ENCODE data around the gene LRMDA.

The LRMDA gene
- 0 reads per million in 2 donors for total RNA-seq

GRCh38 chr10:75431180-75432111 lies at the start of gene LRMDA:
LRMDA (plus strand) TSS chr10:75431624.
- no peak for DNase-seq

DNA sequence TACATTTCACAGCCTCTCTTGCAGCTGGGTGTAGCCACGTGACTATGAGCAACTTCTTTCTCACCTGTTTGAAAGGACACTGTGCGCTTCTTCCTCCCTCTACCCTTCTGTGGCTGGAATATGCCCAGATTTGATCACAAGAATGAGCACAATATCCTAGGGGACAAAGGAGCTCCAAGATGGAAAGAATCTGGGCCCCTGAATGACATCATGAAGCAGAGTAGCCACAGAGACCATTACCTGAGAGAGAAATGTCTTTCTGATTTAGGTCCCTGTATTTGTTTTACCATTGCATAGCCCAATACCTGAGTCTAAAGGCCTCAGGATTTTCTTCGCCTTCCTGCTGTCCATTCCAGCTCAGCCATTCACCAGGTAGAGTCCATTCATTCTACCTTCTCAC lies 45.3 kb upstream of the LRMDA start:
- DNase-seq, result no peak

- no peak for DNase-seq
Measured at GRCh38 chr10:75388082-75388481, 43.3 kb upstream of the LRMDA start.

- no peak for DNase-seq
Measured at GRCh38 chr10:75390178-75390577, 41.2 kb upstream of the LRMDA start.

- no peak for DNase-seq
Measured at GRCh38 chr10:75392271-75392670, 39.2 kb upstream of the LRMDA start.

DNA sequence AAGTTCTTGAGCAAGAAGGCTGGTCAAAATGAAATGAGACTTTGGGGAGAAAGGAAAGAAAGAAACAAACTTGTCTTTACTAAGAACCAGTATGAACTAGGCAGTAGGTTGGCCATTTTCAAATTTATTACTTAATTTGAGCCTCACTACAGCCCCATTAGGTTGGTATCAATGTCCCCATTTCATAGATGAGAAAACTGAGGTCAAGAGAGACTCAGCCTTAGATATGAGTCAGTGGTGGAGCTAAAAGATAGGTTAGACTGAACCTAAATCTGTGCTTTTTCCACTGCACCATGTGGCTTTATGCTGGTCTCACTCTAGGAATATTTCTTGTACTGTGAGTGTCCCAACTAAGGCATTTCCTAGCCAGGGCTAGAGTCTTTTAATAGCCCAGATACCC lies 38.7 kb upstream of the LRMDA start:
- no peak for DNase-seq

GRCh38 chr10:75394221-75394620 lies 37.2 kb upstream of the LRMDA start:
- DNase-seq, result no peak

DNA sequence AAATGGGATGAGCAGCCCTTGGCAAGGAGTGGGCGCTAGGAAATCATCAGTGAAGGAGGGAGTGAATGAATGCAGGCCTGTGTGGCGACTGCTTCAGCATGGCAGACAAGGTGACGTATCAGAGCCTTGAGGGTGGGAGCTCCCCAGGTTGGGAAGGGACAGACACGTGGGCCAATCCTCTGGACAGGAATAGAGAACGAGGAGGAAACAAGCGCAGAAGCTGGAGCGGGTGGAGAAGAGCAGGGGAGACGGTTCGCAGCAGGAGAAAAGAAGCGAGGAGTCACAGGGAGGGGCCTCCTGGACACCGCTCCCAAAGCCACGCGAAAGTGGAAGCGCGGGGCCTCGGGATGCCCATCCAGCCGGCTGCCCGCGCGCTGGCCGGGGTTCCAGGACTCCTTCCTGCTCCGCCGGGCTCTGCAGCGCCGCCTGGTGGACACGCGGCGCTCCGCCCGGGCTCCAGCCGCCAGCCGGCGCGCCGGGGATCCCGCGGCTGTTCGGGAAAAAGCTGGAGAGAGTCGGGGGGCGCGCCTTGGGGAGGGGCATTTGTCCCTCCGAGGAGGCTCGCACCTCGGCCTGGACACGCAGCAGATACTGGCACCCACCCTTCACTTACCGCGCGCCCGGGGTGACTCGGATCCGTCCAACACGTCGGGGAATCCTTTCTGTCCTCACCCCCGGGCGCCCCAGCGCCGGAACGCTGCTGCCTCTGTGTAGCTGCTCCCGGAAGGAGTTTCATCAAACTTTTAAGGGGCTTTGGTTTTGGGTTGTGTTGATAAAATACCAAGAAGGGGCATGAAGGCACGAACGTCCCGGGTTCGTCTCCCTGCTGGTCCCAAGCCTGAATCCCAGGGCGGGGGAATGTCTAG lies 36.1 kb upstream of the LRMDA start:
- DNase-seq, result no peak

DNA sequence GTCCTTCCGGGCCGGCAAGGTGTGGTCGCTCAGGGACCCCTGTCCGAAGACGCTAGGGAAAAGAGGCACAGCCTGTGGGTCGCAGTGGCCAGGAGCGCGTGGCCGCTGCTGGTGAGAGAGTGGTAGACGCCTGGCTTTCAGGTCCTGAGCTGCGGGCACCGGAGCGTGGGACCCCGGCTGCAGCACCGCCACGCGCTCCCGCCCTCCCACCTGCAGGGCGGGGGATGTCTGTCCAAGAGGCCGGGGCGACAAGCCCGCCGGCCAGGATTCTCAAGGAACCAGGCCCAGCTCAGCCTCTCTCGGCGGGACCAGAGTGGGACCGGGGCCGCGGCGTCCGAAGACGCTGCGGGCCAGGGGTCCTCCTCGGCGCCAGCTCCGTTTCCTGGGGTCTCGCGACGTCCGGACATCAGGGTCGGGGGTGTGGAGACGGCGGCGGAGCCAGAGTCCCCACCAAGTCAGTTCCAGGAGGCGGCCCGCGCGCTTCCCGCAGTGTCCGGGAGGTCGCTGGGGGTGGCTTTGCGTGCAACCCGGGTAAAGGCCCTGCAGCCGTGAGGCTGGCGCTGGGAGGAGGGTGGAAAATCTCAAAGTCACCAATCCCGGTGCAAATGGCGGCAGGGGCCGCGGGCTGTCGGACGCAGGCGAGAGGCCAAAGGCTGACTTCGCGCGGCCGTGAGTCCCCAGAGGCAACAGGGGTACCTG lies 35.3 kb upstream of the LRMDA start:
- DNase-seq, result no peak

DNA sequence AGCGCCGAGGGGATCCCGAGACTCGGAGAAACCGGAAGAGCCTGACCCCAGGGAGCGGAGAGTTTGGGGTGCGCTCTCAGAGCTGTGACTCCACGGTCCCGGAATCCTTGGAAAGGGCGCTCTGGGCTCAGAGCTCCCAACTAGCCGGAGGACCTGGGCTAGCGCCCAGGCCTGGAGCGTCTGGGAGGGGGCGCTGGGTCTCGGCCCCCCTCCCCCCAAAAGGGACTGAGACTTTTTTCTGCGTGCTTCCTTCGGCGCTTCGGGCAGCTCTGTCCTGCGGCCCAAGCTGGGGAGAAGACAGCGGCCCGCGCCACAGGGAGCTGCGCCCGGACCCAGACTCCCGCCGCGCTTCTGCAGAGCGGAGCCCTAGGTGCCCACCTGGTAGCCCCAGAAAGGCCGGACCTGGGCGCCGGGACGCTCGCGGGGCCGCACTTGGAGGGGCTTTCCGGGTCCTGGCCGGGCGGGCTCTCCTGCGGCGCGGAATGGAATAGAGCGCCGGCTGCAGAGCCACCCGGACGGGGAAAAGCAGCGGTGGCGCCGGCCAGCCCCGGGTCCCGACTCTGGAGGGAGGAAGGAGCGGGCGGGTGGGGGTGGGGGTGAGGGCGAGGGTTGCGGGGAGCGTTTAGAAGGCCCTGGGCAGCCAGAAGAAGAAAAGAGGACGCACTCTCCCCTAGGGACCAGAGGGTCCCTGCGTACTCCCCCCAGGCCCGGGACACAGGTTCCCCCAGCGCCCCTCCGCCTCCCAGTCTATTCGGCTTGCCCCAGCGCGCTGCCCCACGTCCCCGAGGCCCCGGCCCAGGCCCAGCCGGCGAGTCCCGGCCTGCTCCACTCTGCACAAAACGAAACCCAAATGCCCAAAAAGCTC lies 34.6 kb upstream of the LRMDA start:
- no peak for DNase-seq

DNA sequence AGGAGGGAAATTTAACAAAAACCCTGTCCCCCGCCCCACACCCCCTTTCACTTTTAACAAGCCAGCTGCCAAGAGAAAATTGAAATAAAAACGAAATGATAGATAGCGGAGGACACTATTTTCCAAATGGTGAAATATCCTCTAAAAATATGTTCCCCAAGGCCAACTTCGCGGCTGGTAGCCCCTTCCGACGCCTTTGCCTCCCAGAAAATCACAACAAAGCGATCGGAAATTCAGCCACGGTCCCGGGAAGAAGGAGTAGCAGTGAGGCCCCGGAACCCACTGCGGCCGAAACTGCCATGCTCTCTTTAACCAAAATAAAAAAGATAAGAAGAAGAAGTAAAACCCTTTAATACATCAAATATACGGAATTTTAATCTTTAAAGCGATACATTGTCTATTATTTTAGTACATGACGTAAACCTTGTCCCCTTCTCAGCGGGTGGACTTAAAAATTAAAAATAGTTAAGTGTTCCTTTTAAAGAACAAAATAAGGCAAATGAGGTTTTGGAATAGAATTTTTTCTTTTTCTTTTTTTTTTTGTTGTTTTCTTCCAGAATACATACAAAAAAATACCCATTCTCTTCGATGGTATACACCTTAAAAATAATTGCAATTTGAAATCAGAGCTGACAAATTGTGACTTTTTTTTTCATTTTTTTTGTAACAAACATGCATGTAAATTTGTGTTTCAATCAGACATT lies 33.8 kb upstream of the LRMDA start:
- DNase-seq, result no peak

DNA sequence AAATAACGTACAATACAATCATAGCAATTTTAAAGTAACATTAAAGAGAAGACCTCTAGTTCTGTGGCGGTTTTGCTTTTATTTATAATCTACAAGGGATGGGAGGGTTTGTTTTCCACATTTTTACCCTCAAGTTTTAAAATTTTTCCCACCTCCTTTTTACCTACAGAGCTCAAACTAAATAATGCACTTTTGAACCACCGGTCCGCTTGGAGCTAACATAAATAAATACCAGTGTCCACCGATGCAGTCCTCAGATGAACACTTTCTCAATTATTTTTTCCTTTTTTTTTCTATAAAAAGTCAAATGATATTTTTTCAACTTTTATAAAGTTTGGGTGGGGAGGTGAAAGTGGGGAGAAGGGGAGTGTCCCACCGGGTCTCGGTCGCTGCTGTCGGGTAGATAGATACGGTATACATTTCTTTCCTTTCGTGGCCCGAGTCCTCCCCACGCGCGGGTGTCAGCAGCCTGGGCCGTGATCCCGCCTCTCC lies 33.2 kb upstream of the LRMDA start:
- DNase-seq, result no peak

DNA sequence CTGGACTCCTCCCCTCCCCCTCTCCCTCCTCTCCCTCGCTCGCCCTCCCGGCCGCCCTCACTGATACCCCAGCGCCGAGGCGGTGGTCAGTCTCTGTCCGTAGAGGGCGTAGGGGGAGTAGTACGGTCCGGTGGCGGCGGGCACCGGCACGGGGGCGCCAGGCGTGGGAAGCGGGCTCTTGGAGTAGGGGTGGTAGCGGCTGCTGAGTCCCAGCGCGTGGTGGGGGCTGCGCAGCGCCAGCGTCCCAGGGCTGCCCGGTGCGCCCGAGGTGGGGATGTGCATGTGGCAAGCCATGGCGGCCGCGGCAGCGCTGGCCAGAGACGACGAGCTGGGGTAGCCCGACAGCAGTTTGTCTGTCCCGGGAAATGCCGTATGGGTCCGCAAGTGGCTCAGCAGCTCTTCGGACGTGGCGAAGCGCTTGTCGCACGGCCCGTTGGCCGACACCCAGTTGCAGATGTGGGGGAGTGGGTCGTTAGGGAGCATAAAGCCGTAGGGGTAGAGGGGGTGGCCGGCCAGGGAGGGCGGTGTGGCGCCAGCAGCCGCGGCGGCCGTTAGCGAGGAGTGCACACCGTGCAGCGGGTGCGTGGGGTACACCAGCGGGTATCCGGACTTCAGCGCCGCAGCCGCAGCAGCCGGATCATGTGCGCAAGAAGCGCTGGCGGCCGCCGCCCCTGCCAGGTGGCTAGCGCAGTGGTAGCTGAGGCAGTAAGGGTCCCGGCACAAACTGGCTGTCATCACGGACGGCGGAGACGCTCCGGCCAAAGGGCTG lies 32.5 kb upstream of the LRMDA start:
- DNase-seq, result no peak

DNA sequence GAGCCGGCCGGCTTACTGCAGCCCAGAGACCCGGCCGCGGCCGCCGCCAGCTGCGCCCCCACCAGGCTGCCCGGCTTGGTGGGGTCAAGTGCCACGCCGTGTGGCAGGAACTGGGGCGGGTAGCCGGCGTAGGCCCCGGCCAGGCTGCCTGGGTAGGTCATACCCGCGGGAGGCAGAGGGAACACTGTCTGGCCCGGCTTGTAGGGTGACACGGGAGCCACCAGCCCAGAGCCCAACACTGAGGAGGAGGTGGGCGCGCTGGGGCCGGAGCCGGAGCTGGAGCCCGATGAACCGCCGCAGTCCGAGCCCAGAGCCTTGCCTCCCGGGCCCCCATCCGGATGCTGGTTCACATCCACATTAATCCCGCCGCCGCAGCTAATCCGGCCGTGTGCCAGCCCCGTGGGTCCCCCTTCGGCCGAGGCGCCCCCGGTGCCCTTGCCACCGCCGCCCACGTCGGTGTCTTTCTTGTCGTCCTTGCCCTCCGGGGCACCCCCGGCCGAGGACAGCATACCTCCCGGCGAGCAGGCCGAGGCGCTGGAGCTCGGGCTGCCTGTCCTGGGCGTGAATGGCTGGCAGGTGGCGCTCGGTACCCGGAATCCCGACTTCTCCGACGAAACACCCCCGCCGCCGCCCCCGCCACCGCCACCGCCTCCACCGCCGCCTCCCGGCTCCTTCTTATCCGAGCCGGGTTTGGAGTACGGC lies 31.8 kb upstream of the LRMDA start:
- DNase-seq, result no peak

DNA sequence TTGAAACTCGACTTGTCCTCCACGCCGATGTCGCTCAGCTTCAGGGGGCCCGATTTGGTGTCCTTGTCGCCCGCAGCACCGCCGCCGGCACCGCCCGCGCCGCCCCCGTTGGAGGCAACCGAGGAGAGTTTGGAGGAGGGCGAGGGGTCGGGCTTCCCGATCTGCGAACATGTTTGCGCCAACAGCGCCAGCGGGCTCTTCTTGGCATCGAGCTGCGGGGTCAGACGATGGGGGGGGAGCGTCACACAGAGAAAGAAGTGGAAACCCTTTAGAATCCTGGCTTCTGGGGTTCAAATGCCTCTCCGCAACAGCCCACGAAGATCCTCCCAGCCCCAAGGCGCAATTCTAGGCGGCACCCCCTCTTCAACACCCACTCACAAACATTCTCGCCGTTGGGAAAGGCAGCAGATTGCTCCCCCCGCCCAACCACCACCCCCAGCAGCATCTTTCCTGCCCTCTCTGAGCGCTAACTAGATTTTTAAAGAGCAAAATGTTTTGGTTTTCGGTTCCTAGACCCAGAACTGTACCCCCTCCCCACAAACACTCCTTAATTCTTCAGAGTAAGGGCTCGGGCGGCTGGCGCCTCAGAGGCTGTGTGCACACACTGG lies 31.2 kb upstream of the LRMDA start:
- no peak for DNase-seq

DNA sequence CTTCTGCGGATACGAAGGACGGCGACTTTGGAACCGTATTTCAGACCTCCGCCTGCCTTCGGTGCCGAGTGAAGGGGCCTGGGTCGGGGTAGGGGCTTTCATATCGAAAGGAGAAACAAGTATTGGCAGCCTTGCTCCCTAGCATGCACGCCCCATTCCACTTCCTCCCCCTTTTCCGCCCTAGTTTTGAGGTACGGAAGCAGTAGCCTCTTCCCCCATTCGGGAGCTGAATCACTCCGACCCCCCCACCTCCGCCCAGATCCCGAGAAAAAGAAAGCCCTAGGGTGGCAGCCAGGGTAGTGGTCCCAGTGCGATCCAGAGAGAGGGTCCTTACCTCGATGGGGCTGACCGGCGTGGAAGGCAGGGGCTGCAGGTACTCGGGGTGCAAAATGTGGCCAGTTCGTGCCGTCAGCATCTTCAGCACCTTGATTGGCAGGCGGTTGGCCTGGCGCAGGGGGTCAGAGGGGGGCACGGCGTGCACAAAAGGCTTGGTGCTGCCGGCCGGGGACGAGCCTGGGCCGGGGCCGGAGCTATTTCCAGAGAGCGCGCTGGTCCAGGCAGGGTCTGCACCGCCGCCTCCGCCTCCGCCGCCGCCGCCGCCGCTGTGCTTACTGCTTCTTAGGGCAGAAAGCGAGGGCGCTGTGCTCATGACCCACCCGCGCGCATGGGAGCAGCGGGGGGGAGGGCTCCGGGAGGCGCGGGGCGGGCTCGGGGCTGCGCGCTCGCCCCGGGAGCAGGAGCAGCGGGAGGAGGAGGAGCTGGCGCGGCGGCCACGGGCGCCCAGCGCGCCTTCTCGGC lies 30.5 kb upstream of the LRMDA start:
- no peak for DNase-seq

- no peak for DNase-seq
Measured at GRCh38 chr10:75401569-75402485, 29.6 kb upstream of the LRMDA start, which contains the start of gene ZNF503. ZNF503 (minus strand) TSS chr10:75401764; CDS start chr10:75401419, 345 bp downstream.
